Embryonic facial prominence (tissue), 1 donor: Measurements from ENCODE around the gene CFDP1.

ENCODE experiments used
- DNase-seq: peaks from one replicate; pipeline ENCODE4 v3.0.0-alpha.2; 2016; ENCODE audit errors: extremely low spot score

Gene CFDP1

GRCh38 chr16:75265911-75266701, 167.2 kb downstream of the CFDP1 start:
- DNase-seq: no peak

- DNase-seq: no peak
Measured at GRCh38 chr16:75264999-75265910, 168.0 kb downstream of the CFDP1 start.

- DNase-seq: no peak
Measured at GRCh38 chr16:75264457-75264998, 168.8 kb downstream of the CFDP1 start.

GRCh38 chr16:75263963-75264445, 169.3 kb downstream of the CFDP1 start:
- DNase-seq: no peak

GRCh38 chr16:75263291-75263962, 169.9 kb downstream of the CFDP1 start:
- DNase-seq: no peak

GRCh38 chr16:75262800-75263127, 170.5 kb downstream of the CFDP1 start:
- DNase-seq: no peak

- DNase-seq: no peak
Measured at GRCh38 chr16:75262104-75262799, 171.1 kb downstream of the CFDP1 start.

GRCh38 chr16:75261590-75262078, 171.7 kb downstream of the CFDP1 start:
- no peak for DNase-seq

- DNase-seq: no peak
Measured at GRCh38 chr16:75260851-75261589, 172.3 kb downstream of the CFDP1 start.

GRCh38 chr16:75258807-75259141, 174.5 kb downstream of the CFDP1 start:
- DNase-seq: no peak

GRCh38 chr16:75257886-75258806, 175.2 kb downstream of the CFDP1 start:
- no peak for DNase-seq

- DNase-seq: no peak
Measured at GRCh38 chr16:75256696-75257343, 176.5 kb downstream of the CFDP1 start.

- DNase-seq: no peak
Measured at GRCh38 chr16:75256059-75256571, 177.2 kb downstream of the CFDP1 start.

GRCh38 chr16:75254359-75254837, 178.9 kb downstream of the CFDP1 start:
- no peak for DNase-seq

- DNase-seq: peak; percentile 52
Measured at GRCh38 chr16:75252946-75253911, 180.1 kb downstream of the CFDP1 start.

- DNase-seq: no peak
Measured at GRCh38 chr16:75252049-75252864, 181.0 kb downstream of the CFDP1 start.
